Measurements from ENCODE around the gene MYH14.

The MYH14 gene

DNA sequence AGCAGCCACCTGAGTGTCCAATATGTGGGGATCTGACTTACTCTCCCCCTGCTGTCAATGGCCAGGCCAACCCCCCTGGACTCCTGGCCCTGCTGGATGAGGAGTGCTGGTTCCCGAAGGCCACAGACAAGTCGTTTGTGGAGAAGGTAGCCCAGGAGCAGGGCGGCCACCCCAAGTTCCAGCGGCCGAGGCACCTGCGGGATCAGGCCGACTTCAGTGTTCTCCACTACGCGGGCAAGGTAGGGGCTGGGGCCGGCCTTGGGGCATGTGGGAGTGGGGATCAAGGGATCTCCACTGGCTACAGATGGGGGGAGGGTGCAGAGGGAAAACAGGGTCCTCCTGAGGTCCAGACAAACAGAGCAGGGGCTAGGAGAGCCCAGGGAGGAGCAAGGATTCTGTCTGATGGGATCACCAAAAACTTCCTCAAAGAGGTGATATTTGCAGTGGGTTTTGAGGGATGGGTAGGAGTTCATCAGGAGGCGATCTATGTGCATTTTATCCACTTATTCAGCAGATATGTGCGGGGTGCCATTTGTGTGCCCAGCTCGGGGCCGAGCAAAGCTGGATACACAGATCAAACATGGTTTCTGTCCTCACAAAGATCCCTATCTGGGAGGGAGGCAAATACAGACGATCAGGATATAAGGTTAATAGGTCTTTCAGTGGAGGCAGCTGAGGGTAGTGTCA, 47.2 kb downstream of the MYH14 start:
- TF ChIP-seq, protein P1, sequence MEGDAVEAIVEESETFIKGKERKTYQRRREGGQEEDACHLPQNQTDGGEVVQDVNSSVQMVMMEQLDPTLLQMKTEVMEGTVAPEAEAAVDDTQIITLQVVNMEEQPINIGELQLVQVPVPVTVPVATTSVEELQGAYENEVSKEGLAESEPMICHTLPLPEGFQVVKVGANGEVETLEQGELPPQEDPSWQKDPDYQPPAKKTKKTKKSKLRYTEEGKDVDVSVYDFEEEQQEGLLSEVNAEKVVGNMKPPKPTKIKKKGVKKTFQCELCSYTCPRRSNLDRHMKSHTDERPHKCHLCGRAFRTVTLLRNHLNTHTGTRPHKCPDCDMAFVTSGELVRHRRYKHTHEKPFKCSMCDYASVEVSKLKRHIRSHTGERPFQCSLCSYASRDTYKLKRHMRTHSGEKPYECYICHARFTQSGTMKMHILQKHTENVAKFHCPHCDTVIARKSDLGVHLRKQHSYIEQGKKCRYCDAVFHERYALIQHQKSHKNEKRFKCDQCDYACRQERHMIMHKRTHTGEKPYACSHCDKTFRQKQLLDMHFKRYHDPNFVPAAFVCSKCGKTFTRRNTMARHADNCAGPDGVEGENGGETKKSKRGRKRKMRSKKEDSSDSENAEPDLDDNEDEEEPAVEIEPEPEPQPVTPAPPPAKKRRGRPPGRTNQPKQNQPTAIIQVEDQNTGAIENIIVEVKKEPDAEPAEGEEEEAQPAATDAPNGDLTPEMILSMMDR (IDR thresholded peaks at IDR 0.05; ENCODE audit: insufficient read depth, low read length, poor library complexity, severe bottlenecking) = no peak
- no peaks in the 10 kb centered on the region; the same call in 1 of the 2 replicates for H3K27me3 ChIP-seq (replicated peaks; ENCODE audit: control insufficient read depth, insufficient read depth, low read length)
- no peak for DNase-seq (ENCODE audit: extremely low read depth, insufficient read length)

DNA sequence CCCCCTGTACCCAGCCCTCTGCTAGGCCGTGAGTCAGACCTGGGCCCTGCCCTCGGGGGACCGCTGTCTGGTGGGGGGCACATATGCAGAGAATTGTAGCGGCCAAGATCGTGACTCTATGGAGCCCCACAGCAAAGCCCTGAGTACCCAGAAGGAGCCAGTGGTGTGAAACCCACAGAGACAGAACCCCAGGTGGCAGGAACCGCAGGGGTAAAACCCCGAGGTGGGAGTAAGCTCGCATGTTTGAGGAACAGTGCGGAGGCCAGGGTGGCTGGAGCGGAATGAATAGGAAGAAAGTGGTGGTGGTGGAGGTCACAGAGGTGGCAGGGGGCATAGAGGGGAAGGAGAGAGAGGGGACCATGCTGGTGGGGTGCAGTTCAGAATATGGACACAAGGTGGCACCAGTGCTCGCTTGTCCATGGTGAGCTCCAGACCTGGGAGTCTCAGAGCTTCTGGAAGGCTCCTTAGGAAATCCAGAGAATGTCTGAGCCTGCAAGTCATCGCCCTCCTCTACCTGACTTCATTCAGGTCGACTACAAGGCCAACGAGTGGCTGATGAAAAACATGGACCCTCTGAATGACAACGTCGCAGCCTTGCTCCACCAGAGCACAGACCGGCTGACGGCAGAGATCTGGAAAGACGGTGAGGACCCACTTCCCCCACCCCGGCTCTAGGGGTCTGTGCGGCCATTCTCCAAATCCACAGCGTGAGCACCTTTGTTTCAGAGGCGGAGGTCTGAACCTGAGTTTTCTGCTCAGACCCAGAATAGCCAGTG, 48.9 kb downstream of the MYH14 start:
- Histone ChIP-seq H3K4me3 (replicated peaks; ENCODE audit: low read depth, low read length) (no peak overlapping the region), H3K36me3 (ENCODE audit: control insufficient read depth, insufficient read depth, low read length) (no peaks in the 10 kb centered on the region), H3K27me3 (replicated peaks; ENCODE audit: control insufficient read depth, insufficient read depth, low read length) (no peaks in the 10 kb centered on the region; the same call in 1 of the 2 replicates)
- TF ChIP-seq, protein P1 (IDR thresholded peaks at IDR 0.05; ENCODE audit: insufficient read depth, low read length, poor library complexity, severe bottlenecking) = peak; percentile 66
- DNase-seq (ENCODE audit: extremely low read depth, insufficient read length) = peak; percentile 49

More for the DNA sequence above, 47.2 kb downstream of the MYH14 start:
- H3K36me3 ChIP-seq (ENCODE audit: control insufficient read depth, insufficient read depth, low read length) = no peaks in the 10 kb centered on the region
- no peak overlapping the region for H3K4me3 ChIP-seq (replicated peaks; ENCODE audit: low read depth, low read length)

DNA sequence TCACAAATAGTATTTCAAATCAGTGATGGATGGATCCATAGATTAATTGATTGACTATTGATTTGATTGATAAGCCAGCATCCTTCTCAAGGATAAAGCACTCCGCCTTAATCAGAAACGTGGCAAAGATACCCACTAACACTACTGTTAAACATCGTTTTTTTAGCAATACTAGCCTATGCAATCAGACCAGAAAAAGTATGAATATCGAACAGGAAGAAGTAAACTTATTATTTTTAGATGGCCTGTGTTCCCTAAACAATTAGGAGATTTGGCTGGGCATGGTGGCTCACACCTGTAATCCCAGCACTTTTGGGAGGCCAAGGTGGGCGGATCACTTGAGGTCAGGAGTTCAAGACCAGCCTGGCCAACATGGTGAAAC, 49.5 kb downstream of the MYH14 start:
- H3K36me3 ChIP-seq (ENCODE audit: control insufficient read depth, insufficient read depth, low read length) = no peaks in the 10 kb centered on the region
- TF ChIP-seq, protein P1 (IDR thresholded peaks at IDR 0.05; ENCODE audit: insufficient read depth, low read length, poor library complexity, severe bottlenecking) = no peak
- H3K27me3 ChIP-seq (replicated peaks; ENCODE audit: control insufficient read depth, insufficient read depth, low read length) = no peaks in the 10 kb centered on the region; the same call in 1 of the 2 replicates
- DNase-seq (ENCODE audit: extremely low read depth, insufficient read length) = no peak
- H3K4me3 ChIP-seq (replicated peaks; ENCODE audit: low read depth, low read length) = no peak overlapping the region

DNA sequence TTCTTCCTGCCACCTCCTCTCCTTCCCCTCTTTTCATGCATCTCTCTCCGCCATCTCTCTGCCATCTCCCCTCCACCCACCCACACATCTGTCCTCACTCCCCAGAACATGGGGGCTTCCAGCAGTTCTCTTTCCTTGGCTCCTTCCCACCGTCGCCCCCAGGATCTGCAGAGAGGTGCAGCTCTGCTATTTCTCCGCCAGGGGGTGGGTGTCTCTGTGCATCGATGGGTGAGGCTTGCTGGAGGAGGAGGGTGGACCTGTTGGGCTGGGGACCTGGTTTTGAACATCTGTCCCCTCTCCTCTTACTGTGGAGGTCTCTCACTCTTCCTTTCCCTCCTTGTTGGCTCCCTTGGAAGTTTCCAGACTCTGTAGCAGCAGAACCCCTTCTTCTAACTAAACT, 51.7 kb downstream of the MYH14 start:
- DNase-seq (ENCODE audit: extremely low read depth, insufficient read length) = no peak
- no peaks in the 10 kb centered on the region for H3K36me3 ChIP-seq (ENCODE audit: control insufficient read depth, insufficient read depth, low read length)
- TF ChIP-seq, protein P1 (IDR thresholded peaks at IDR 0.05; ENCODE audit: insufficient read depth, low read length, poor library complexity, severe bottlenecking) = peak; percentile 46

DNA sequence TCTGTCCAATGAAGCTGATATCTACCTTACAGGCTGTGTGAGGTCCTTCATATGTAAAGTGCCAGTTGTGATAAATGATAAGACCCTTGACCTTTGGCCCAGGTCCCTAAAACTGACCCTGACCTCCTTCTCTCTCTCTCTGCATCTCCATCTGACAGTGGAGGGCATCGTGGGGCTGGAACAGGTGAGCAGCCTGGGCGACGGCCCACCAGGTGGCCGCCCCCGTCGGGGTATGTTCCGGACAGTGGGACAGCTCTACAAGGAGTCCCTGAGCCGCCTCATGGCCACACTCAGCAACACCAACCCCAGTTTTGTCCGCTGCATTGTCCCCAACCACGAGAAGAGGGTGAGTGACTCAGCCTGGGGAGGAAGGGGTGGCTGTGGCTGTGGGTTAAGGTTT, 53.7 kb downstream of the MYH14 start:
- no peak for DNase-seq (ENCODE audit: extremely low read depth, insufficient read length)
- Histone ChIP-seq H3K27me3 (replicated peaks; ENCODE audit: control insufficient read depth, insufficient read depth, low read length) (no peaks in the 10 kb centered on the region), H3K4me3 (replicated peaks; ENCODE audit: low read depth, low read length) (no peak overlapping the region), H3K36me3 (ENCODE audit: control insufficient read depth, insufficient read depth, low read length) (no peaks in the 10 kb centered on the region)
- TF ChIP-seq, protein P1 (IDR thresholded peaks at IDR 0.05; ENCODE audit: insufficient read depth, low read length, poor library complexity, severe bottlenecking) = no peak

More for the DNA sequence above, 51.7 kb downstream of the MYH14 start:
- H3K4me3 ChIP-seq (replicated peaks; ENCODE audit: low read depth, low read length) = no peak overlapping the region
- H3K27me3 ChIP-seq (replicated peaks; ENCODE audit: control insufficient read depth, insufficient read depth, low read length) = no peaks in the 10 kb centered on the region
